GM12801 (cell line): ENCODE results near the gene OBI1.

Experiments
- CTCF ChIP-seq: IDR thresholded peaks from one replicate; pipeline ENCODE4 v1.5.1; 2011; ENCODE audit warnings: control low read depth; ENCODE audit not compliant: insufficient read length; ENCODE audit errors: extremely low read depth

OBI1 gene

DNA sequence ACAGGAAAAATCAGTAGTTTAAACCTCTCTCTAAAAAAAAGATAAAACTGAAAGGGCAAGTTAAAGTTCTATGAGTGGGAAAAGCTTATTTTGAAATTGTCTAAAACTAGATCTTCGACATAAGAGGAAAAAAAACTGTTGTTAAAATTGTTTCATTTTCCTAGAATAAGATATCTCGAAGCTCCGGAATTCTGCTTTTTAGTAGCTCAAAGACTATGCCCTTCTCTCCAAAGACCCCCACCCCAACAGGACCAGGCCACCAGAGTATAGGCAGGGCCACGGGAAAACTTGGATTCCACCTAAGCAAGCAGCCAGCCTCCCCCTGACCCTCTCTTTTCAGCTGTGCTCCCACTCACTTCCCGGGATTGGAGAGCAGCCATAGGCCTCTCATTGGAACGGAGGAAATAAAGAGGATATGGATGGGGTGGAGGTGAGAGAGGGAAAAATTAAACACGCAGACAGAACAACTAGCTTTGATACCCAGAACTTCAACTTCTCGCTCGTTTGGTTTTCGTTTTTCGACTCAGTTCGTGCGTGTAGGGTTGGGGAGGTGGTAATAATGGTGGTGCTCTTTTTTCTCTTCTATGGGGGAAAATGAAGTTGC is 58.6 kb downstream of the OBI1 start:
- TF ChIP-seq CTCF: no peak

GRCh38 chr13:78599645-78600279 is 59.2 kb downstream of the OBI1 start:
- no peak for TF ChIP-seq CTCF

DNA sequence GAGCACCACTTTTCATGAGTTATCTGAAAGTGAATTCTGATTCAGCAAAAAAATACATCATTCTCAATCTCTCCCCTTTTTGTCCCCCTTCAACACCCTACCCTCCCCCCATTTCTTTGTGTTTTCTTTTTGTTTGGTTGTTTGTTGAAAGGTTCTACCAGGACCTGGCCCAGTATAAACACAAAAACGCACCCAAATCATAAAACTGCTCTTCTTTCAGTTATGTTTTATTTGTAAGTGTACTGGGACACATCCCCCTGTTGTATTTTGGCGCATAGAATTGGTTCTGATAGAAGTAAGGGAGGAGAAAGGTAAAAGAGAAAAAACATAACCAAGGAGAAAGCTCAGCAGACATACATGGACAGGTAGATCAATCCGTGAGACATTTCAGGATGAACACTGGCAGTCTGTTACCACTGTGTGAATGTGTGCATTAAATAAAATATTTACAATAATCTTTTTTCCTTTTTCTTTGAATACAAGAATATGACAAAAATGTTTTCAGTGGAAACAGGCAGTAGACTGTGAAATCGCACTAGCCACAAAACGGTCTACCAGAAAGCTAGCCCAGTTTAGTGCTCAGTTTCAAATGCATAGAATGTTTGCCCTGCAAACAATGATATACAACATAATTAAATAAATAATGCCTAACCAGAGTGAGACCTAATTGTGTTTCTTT is 59.9 kb downstream of the OBI1 start:
- no peak for TF ChIP-seq CTCF

GRCh38 chr13:78598116-78598781 is 60.7 kb downstream of the OBI1 start:
- no peak for TF ChIP-seq CTCF

DNA sequence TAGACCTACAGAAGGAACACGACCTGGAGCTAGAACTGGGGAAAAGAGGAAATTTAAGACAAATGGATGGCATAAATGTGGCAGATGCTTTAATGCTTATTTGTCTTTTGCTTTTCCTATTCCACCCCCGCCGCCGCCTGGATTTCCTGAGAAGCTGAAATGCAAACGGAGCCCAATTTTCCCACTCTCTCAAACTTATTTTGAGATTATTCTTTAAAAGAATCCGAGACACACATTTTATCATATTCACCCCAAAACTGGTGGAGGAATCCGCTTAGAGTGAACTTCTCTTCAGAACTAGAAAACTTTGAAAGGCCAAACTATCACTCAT is 61.4 kb downstream of the OBI1 start:
- TF ChIP-seq CTCF: no peak

- no peak for TF ChIP-seq CTCF
Measured at GRCh38 chr13:78596736-78597601, 62.0 kb downstream of the OBI1 start.

DNA sequence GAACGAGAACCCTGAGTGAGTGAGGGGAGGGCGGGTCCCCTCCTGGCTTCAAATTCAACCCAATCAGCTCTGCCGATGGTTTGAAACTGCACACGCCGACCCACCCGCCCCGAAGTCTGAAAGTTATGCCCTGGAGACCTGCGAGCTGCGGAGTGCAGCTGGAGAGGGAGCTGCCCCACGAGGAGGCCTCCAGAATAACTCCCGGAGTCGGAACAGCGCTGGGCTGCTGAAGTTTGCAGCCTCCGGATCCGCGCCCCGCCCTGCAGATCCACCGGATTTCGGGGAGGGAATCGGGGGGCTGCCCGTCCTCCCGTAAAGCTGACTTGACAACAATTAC is 62.6 kb downstream of the OBI1 start:
- TF ChIP-seq CTCF: no peak
